SK-N-SH treated with all-trans-retinoic acid at 6 μM for 48 hours (cell line): ENCODE results near the gene ST6GALNAC3.

Experiments
- ATAC-seq: fragments of 200-7000 bp; cut with Tn5 transposase; 3 replicates; pipeline ENCODE4 v1.9.1; 2020; ENCODE audit warnings: mild to moderate bottlenecking, moderate library complexity
- ARNTL ChIP-seq: fragments of 450-650 bp; formaldehyde crosslinking; IDR thresholded peaks from 2 replicates; pipeline ENCODE4 v1.5.0; 2020; ENCODE audit warnings: low read depth, mild to moderate bottlenecking, moderate library complexity, borderline replicate concordance
- BACH2 ChIP-seq: fragments of 250-450 bp; sonication (Bioruptor Pico); IDR thresholded peaks from 2 replicates; pipeline ENCODE4 v1.9.0; 2021; ENCODE audit warnings: mild to moderate bottlenecking, borderline replicate concordance
- CSDC2 ChIP-seq: fragments of 250-450 bp; sonication (Bioruptor Pico); IDR thresholded peaks from 2 replicates; pipeline ENCODE4 v1.5.0; 2020; ENCODE audit warnings: mild to moderate bottlenecking, moderate library complexity
- ISL1 ChIP-seq: fragments of 250-450 bp; sonication (Bioruptor Pico); IDR thresholded peaks from 2 replicates; pipeline ENCODE4 v2.1.2; 2022; ENCODE audit warnings: mild to moderate bottlenecking, moderate library complexity
- OSR1 ChIP-seq: fragments of 250-450 bp; sonication (Bioruptor Pico); IDR thresholded peaks from 2 replicates; pipeline ENCODE4 v1.8.0; 2022; ENCODE audit warnings: moderate library complexity, mild to moderate bottlenecking, inconsistent platforms
- RARB ChIP-seq: fragments of 250-450 bp; sonication (Bioruptor Pico); IDR thresholded peaks from 2 replicates; pipeline ENCODE4 v1.8.0; 2021; ENCODE audit warnings: mild to moderate bottlenecking, moderate library complexity
- SNAI2 ChIP-seq: fragments of 250-450 bp; sonication (Bioruptor Pico); IDR thresholded peaks from 2 replicates; pipeline ENCODE4 v1.5.0; 2020; ENCODE audit warnings: mild to moderate bottlenecking, moderate library complexity
- TCF4 ChIP-seq: fragments of 250-450 bp; sonication (Bioruptor Pico); IDR thresholded peaks from 2 replicates; pipeline ENCODE4 v1.8.0; 2021; ENCODE audit warnings: mild to moderate bottlenecking, moderate library complexity, borderline replicate concordance
- TOX ChIP-seq: fragments of 250-450 bp; sonication (Bioruptor Pico); IDR thresholded peaks from 2 replicates; pipeline ENCODE4 v1.8.0; 2021; ENCODE audit warnings: mild to moderate bottlenecking, moderate library complexity, borderline replicate concordance
- ZC3H10 ChIP-seq: fragments of 250-450 bp; sonication (Bioruptor Pico); IDR thresholded peaks from 2 replicates; pipeline ENCODE4 v1.5.1; 2021; ENCODE audit warnings: mild to moderate bottlenecking, moderate library complexity
- ZFP30 ChIP-seq: fragments of 450-650 bp; formaldehyde crosslinking; IDR thresholded peaks from 2 replicates; pipeline ENCODE4 v1.5.0; 2022; ENCODE audit warnings: mild to moderate bottlenecking, moderate library complexity
- ZNF565 ChIP-seq: fragments of 450-650 bp; formaldehyde crosslinking; conservative IDR thresholded peaks from 2 replicates; pipeline ENCODE4 v1.5.0; 2020; ENCODE audit warnings: low read depth, mild to moderate bottlenecking, moderate library complexity
- ZNF70 ChIP-seq: fragments of 450-650 bp; formaldehyde crosslinking; IDR thresholded peaks from 2 replicates; pipeline ENCODE4 v1.5.0; 2020; ENCODE audit warnings: mild to moderate bottlenecking, moderate library complexity
- ZNF8 ChIP-seq: fragments of 450-650 bp; formaldehyde crosslinking; IDR thresholded peaks from 2 replicates; pipeline ENCODE4 v1.5.0; 2020; ENCODE audit warnings: mild to moderate bottlenecking, moderate library complexity
- TF ChIP-seq, protein P1 (sequence below): fragments of 250-450 bp; sonication (Bioruptor Pico); IDR thresholded peaks from 2 replicates; pipeline ENCODE4 v1.8.0; 2021; ENCODE audit warnings: low read depth, mild to moderate bottlenecking, moderate library complexity, borderline replicate concordance
- TF ChIP-seq, protein P2 (sequence below): fragments of 250-450 bp; sonication (Bioruptor Pico); IDR thresholded peaks from 2 replicates; pipeline ENCODE4 v1.5.1; 2021; ENCODE audit warnings: mild to moderate bottlenecking, moderate library complexity
- TF ChIP-seq, protein P3 (sequence below): fragments of 250-450 bp; sonication (Bioruptor Pico); IDR thresholded peaks from 2 replicates; pipeline ENCODE4 v1.5.1; 2020; ENCODE audit warnings: low read depth, mild to moderate bottlenecking, moderate library complexity
- TF ChIP-seq, protein P4 (sequence below): fragments of 250-450 bp; sonication (Bioruptor Pico); IDR thresholded peaks from 2 replicates; pipeline ENCODE4 v1.8.0; 2020; ENCODE audit warnings: mild to moderate bottlenecking, moderate library complexity, borderline replicate concordance
- TF ChIP-seq, protein P5 (sequence below): fragments of 250-450 bp; sonication (Bioruptor Pico); IDR thresholded peaks from 2 replicates; pipeline ENCODE4 v1.5.0; 2020; ENCODE audit warnings: mild to moderate bottlenecking, moderate library complexity

The ST6GALNAC3 gene

DNA sequence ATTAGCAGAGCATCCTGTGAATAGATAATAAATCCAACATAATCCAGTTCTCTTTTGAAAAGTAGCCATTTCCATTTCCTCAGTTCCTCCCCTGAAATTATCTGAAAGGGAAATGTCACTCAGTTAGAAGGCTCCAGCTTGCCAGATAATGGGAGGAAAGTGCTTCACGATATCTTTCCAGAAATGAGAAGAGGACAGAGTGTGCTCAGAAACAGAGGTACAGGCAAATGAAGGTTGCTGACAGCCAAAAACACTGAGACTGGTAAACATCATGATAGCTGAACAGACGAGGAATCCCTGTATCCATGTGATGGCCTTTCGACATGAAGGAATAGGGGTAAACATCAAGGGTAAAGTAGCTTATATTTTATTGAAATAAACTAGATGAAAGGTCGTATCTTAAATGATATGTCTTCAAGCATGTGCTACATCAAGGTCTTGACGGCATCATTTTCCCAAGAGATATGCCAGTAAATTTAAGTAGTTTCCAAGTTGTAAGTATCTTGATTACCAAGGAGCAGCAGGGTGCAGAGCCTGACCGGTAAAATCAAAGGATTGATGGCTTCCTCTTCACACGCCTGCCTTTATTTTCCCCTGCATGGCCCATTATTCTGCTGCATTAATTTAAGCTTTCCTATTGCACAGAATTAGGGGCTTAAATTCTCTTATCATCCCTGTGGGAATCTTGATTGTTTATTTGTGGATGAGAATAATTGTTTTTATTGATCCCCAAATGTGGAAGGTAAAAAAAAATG, 548.4 kb downstream of the ST6GALNAC3 start:
- ATAC-seq, result no peak
- no peak for TF ChIP-seq ZC3H10 (CRISPR knock-in tag)
- TF ChIP-seq, protein P1, sequence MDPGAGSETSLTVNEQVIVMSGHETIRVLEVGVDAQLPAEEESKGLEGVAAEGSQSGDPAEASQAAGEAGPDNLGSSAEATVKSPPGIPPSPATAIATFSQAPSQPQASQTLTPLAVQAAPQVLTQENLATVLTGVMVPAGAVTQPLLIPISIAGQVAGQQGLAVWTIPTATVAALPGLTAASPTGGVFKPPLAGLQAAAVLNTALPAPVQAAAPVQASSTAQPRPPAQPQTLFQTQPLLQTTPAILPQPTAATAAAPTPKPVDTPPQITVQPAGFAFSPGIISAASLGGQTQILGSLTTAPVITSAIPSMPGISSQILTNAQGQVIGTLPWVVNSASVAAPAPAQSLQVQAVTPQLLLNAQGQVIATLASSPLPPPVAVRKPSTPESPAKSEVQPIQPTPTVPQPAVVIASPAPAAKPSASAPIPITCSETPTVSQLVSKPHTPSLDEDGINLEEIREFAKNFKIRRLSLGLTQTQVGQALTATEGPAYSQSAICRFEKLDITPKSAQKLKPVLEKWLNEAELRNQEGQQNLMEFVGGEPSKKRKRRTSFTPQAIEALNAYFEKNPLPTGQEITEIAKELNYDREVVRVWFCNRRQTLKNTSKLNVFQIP (CRISPR knock-in tag), result no peak
- TF ChIP-seq, protein P2, sequence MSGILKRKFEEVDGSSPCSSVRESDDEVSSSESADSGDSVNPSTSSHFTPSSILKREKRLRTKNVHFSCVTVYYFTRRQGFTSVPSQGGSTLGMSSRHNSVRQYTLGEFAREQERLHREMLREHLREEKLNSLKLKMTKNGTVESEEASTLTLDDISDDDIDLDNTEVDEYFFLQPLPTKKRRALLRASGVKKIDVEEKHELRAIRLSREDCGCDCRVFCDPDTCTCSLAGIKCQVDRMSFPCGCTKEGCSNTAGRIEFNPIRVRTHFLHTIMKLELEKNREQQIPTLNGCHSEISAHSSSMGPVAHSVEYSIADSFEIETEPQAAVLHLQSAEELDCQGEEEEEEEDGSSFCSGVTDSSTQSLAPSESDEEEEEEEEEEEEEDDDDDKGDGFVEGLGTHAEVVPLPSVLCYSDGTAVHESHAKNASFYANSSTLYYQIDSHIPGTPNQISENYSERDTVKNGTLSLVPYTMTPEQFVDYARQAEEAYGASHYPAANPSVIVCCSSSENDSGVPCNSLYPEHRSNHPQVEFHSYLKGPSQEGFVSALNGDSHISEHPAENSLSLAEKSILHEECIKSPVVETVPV (CRISPR knock-in tag), result no peak
- TF ChIP-seq, protein P3, sequence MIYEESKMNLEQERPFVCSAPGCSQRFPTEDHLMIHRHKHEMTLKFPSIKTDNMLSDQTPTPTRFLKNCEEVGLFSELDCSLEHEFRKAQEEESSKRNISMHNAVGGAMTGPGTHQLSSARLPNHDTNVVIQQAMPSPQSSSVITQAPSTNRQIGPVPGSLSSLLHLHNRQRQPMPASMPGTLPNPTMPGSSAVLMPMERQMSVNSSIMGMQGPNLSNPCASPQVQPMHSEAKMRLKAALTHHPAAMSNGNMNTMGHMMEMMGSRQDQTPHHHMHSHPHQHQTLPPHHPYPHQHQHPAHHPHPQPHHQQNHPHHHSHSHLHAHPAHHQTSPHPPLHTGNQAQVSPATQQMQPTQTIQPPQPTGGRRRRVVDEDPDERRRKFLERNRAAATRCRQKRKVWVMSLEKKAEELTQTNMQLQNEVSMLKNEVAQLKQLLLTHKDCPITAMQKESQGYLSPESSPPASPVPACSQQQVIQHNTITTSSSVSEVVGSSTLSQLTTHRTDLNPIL (CRISPR knock-in tag), result no peak
- no peak for TF ChIP-seq ZNF70 (CRISPR knock-in tag)
- no peak for TF ChIP-seq TOX
- no peak for TF ChIP-seq ISL1
- no peak for TF ChIP-seq ARNTL (CRISPR knock-in tag)
- no peak for TF ChIP-seq CSDC2
- no peak for TF ChIP-seq SNAI2 (CRISPR knock-in tag)
- TF ChIP-seq, protein P4, sequence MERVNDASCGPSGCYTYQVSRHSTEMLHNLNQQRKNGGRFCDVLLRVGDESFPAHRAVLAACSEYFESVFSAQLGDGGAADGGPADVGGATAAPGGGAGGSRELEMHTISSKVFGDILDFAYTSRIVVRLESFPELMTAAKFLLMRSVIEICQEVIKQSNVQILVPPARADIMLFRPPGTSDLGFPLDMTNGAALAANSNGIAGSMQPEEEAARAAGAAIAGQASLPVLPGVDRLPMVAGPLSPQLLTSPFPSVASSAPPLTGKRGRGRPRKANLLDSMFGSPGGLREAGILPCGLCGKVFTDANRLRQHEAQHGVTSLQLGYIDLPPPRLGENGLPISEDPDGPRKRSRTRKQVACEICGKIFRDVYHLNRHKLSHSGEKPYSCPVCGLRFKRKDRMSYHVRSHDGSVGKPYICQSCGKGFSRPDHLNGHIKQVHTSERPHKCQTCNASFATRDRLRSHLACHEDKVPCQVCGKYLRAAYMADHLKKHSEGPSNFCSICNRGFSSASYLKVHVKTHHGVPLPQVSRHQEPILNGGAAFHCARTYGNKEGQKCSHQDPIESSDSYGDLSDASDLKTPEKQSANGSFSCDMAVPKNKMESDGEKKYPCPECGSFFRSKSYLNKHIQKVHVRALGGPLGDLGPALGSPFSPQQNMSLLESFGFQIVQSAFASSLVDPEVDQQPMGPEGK (CRISPR knock-in tag), result no peak
- TF ChIP-seq TCF4 (CRISPR knock-in tag), result no peak
- no peak for TF ChIP-seq RARB (CRISPR knock-in tag)
- TF ChIP-seq, protein P5, sequence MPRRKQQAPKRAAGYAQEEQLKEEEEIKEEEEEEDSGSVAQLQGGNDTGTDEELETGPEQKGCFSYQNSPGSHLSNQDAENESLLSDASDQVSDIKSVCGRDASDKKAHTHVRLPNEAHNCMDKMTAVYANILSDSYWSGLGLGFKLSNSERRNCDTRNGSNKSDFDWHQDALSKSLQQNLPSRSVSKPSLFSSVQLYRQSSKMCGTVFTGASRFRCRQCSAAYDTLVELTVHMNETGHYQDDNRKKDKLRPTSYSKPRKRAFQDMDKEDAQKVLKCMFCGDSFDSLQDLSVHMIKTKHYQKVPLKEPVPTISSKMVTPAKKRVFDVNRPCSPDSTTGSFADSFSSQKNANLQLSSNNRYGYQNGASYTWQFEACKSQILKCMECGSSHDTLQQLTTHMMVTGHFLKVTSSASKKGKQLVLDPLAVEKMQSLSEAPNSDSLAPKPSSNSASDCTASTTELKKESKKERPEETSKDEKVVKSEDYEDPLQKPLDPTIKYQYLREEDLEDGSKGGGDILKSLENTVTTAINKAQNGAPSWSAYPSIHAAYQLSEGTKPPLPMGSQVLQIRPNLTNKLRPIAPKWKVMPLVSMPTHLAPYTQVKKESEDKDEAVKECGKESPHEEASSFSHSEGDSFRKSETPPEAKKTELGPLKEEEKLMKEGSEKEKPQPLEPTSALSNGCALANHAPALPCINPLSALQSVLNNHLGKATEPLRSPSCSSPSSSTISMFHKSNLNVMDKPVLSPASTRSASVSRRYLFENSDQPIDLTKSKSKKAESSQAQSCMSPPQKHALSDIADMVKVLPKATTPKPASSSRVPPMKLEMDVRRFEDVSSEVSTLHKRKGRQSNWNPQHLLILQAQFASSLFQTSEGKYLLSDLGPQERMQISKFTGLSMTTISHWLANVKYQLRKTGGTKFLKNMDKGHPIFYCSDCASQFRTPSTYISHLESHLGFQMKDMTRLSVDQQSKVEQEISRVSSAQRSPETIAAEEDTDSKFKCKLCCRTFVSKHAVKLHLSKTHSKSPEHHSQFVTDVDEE (CRISPR knock-in tag), result no peak
- TF ChIP-seq ZNF565 (CRISPR knock-in tag), result no peak
- no peak for TF ChIP-seq ZNF8
- no peak for TF ChIP-seq BACH2 (CRISPR knock-in tag)
- TF ChIP-seq ZFP30 (CRISPR knock-in tag), result no peak
- TF ChIP-seq OSR1 (CRISPR knock-in tag), result no peak

DNA sequence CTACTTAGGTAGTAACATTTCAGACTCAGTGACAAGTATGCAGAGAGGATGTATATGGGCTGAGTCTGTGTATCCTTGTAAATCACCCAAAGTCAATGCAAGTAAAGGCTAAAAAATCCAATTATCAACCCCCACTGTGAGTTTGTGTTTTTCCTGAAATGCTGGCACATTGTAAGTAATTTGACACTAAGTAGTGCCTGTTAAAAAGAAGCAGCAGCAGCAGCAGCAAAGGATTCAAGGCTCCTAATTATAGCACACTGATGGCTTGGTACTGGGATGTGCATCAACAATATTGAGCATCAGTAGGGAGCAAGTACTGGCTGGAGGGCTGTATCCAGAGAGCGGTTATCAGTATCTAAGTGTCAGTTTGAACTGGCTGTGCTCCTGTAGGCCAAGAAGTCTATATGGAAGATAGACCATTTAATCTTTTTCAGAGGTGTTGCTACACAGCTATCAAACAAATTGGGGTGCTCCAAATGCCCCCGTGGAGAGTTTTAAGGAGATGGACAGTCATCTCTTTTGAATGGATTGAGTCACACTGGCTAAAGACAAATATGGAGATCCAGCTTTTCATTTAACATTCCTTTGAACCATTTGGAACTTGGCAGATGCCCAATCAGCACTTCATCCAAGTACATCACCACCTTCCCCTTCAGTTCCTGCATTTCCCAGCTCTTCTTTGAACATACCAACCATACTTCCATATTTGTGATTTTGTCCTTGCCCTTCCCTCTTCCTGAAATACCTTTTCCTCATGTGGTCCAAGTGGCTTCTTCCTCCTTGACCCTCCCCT, 551.5 kb downstream of the ST6GALNAC3 start:
- TF ChIP-seq, protein P5 (CRISPR knock-in tag), result no peak
- TF ChIP-seq, protein P3 (CRISPR knock-in tag), result no peak
- TF ChIP-seq CSDC2 (no peak), ISL1 (peak; percentile 43; the same call in 1 of the 2 replicates)
- TF ChIP-seq, all 23 proteins: peak for 1
- peak; percentile 73 for ATAC-seq
